Stimulated activated CD4-positive, alpha-beta T cell treated with anti-CD3 and anti-CD28 coated beads, Interleukin-15, amount 100 ng/mL, for 48 hours (primary cell): ENCODE results near the gene NKD1.

Experiments
- DNase-seq, 2 donors: peaks; one replicate each; pipeline ENCODE4 v3.0.0-alpha.2; 2020; ENCODE audit warnings: low read depth in 2 of 2

Gene NKD1

DNA sequence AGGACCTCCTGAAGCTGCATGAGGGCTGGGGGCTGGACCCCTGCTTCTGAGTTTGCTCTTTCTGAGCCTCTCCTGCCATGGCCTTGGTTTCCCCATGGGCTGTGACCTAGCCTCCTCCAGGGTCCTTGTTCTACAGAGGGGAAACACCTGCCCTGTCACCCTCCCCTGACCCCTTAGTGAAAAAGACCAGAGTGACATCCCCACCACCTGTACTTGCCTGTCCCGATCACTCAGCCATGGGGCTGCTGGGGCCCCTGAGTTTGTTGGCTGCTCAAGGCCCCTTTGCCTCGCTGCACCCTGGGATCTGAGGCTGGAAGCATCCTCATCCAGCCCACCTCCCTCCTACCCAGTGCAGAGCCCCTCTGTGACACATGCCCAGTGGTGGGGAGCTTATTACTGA, 146.0 kb downstream of the NKD1 start:
- no peak for DNase-seq

DNA sequence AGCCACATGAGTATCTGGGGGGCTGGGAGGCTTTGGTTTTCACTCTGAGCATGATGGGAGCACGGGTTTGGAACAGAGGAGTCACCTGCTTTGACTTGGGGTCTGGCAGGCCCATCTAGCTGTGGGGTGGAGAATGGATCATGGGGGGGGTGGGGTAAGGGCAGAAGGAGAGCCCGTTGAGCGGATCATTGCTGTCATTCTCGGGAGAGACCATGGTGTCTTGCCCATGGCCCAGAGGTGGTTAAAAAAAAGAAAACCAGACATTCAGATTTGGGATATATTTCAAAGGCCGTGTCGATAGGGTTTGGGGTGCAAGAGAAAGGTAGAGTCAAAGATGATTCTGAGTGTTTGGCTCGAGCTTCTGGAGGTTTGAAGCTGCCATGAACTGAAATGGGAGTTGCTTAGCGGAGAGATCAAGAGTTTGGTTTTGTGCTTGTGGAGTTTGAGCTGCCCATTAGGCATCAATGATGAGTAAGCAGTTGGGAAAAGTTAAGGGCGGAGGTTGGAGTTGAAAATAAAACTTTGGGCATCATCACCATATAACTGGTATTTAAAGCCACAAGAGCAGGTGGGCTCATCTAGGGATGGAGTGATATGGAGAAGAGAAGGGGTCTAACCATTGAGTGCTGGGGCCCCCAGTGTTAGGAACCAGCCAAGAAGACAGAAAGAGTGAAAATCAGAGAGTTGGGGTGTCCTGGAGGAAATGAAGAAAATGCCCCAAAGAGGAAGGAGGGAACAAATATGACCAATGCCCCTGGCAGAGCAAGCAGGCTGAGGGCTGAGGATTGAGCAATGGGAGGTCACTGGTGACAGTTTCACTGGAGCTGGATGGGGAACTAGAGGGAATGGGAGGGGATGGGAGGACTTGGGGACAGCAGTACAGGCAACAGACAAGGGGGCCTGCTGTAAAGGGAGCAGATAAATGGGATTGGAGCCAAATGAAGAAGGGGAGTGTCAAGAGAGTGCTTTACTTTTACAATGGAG, 147.1 kb downstream of the NKD1 start:
- no peak for DNase-seq

DNA sequence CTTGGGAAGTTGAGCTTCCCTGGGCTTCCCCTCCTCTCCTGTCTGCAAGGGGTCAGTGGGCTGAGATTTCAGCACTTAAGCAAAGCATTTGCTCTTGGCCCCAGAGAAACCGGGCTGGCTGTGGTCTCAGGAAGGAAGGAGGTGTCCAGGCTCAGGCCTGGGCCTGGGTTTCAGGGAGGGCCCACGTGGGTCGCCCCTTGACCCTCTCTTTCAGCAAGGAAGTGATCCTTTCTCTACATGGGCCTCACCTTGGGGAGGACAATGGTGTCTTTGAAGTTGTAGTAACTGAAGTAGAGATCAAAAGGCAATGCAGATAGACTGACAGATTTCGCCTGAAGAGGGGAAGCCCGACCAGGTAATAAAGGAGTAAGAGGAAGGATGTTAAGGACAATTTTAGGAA, 147.9 kb downstream of the NKD1 start:
- DNase-seq, result no peak

DNA sequence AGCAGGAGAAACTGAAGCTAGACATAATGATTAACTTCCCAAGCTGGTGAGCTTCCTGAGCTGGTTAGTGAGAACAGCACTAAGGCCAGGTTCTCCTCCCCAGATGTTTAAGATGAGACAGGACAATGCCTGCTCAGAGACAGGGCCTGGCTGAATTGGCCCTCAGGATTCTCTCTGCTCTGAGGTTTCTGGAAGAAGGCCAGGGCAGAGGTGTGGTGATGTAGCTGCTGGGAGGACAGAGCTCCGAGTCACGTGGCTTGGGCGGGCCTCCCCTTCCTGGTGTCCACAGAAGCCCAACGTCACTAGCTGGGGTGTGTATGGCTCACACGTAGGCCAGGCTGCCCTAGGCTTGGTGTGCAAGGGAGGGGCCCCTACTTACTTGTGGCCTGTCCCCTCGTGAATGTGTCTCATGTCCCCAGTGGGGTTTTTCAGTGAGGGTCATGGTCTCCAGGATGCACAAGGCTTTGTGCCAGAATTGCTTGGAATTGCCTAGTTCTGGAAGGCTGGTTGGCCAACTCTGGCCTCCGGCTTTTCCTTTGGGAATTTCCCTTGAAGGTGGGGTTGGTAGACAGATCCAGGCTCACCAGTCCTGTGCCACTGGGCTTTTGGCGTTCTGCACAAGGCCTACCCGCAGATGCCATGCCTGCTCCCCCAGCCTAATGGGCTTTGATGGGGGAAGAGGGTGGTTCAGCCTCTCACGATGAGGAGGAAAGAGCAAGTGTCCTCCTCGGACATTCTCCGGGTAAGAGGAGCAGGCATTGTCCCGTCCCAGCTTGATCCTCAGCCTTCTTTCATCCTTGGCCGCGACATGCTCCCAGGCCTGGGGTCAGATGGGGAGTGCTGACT, 148.6 kb downstream of the NKD1 start:
- peak in 1 of 2 donors; percentile 55 for DNase-seq

DNA sequence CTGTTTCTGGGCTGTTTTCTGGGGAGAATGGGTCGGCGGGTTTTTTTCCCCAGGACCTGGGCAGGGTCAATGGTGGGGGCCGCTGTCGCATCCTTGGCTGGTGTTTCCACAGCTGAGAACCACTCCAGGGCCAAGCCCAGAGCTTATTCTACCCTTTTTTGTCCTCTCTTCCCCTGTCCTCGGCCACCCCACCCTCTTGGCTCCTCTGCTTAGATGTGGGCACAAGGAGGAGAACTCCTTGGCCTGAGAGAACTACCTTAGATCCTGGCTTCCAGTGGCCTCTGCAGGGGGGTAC, 149.2 kb downstream of the NKD1 start:
- DNase-seq, result no peak

DNA sequence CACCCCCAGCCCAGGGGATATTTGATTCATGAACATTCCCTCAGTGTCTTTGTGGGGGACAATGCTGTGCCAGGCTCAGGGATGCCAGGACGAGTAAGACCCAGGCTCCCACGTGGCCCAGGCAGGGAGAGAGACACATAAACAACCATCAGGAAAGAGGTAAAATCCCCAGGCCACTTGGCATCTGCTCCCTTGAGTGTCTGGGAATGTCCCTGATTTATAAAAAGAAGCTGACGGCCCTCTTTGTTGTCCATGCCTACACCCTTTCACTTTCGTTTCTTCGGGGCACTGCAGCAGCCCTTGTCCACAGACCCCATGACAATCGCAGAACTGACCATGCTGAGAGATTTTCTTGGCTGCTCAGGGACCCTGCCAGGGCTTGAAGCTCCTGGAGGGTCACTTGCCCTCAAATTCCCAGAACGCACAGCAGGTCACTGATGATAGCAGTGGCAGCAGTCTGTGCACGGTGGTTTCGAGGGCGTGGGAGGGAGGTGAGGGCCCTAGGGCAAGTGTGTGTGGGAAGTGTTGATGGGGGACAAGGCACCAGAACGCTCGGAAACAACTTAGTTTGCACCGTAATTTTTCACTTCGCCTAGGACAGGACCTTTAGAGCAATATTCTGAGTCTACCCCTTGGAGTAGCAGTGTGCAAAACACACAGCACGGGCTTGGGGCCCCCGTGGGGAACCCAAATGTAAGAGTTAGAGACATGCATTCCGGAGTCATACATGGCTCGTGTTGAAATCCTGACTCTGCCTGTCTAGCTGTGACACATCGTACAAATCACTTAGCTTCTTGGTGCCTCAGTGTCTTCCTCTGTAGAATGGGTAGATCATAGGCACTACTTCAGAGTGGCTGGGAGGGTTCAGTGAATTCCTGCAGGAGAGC, 149.9 kb downstream of the NKD1 start:
- peak in 1 of 2 donors; percentile 56 for DNase-seq
